ENCODE results near the gene CXCL16.

- no peak for TF ChIP-seq EZH2 (IDR thresholded peaks at IDR 0.05; ENCODE audit: insufficient read depth, poor library complexity, severe bottlenecking)
- TF ChIP-seq EZH2phosphoT487 (IDR thresholded peaks at IDR 0.05; ENCODE audit: insufficient read depth, low read depth) = no peak
These were observed 3.5 kb upstream of the CXCL16 start for GRCh38 chr17:4743216-4743615.
